Astrocyte of the cerebellum (primary cell): Measurements from ENCODE around the gene SLC36A3.

ENCODE experiments used
- DNase-seq: peaks from one replicate; pipeline ENCODE4 v3.0.0-alpha.2; 2011; ENCODE audit warnings: low read depth
- H3K4me3 ChIP-seq: 2 replicates; pipeline ENCODE4 v1.5.1; 2011; ENCODE audit warnings: mild to moderate bottlenecking, low read depth, low read length, moderate library complexity
- CTCF ChIP-seq: IDR thresholded peaks from 2 replicates; pipeline ENCODE4 v1.5.1; 2012; ENCODE audit warnings: low read length, low read depth, moderate library complexity, mild to moderate bottlenecking; ENCODE audit errors: missing control alignments
- in situ Hi-C: cut with HindIII; loops from 2 replicates; pipeline ENCODE4 v1.10.0; 2017; ENCODE audit warnings: low sequenced_read_pairs

The SLC36A3 gene

GRCh38 chr5:151230048-151230680, 73.4 kb downstream of the SLC36A3 start:
- H3K4me3 ChIP-seq = no peak overlapping the region
- in situ Hi-C loops = no loop called here
- no peak for DNase-seq
- no peak for TF ChIP-seq CTCF

GRCh38 chr5:151228986-151229385, 74.6 kb downstream of the SLC36A3 start:
- DNase-seq = no peak
- in situ Hi-C loops = no loop called here
- no peak for TF ChIP-seq CTCF
- no peak overlapping the region for H3K4me3 ChIP-seq

GRCh38 chr5:151227918-151228447, 75.6 kb downstream of the SLC36A3 start:
- in situ Hi-C loops = no loop called here
- TF ChIP-seq CTCF = no peak
- DNase-seq = no peak
- no peak overlapping the region for H3K4me3 ChIP-seq
